A673 (cell line): ENCODE data around the gene ATP10D. TPM values are rescaled to one million over a fixed set of nuclear protein-coding genes. Genes with fewer than 3 reads are reported as not detected.

Source experiments
- BruUV-seq: library from RNA; stranded (reverse); fragments of 400-500 nt; replicated peaks from 2 replicates; lab custom pipeline; 2021; lab: Mats Ljungman, UMichigan
- CTCF ChIA-PET: fragments of 300-600 bp; sonication (Branson Sonifier 250); formaldehyde crosslinking; loops from one replicate; lab custom pipeline; 2022; ENCODE audit warnings: antibody characterized with exemption; lab: Charles Lee
- POLR2A ChIA-PET: fragments of 300-600 bp; sonication (Branson Sonifier 250); formaldehyde crosslinking; loops from one replicate; lab custom pipeline; 2022; ENCODE audit warnings: antibody characterized with exemption; ENCODE audit not compliant: low non-redundant PET; lab: Charles Lee
- DNase-seq: peaks from one replicate; pipeline ENCODE4 v3.0.0-alpha.2; 2015; ENCODE audit warnings: low spot score
- H3K27ac ChIP-seq: fragments of 200-600 bp; sonication (generic); 2 replicates; pipeline ENCODE4 v1.5.1; 2016; ENCODE audit warnings: mixed run types, low read depth, mild to moderate bottlenecking, mixed read lengths, antibody characterized with exemption, low read length; ENCODE audit not compliant: poor library complexity, severe bottlenecking
- H3K27me3 ChIP-seq: fragments of 200-600 bp; sonication (generic); replicated peaks from 2 replicates; pipeline ENCODE4 v1.6.1; 2017; ENCODE audit warnings: mixed run types, low read depth, mild to moderate bottlenecking, mixed read lengths, antibody characterized with exemption, low read length; ENCODE audit not compliant: insufficient read depth, poor library complexity
- H3K36me3 ChIP-seq: fragments of 200-600 bp; sonication (generic); 2 replicates; pipeline ENCODE4 v1.6.1; 2016; ENCODE audit warnings: mixed run types, mild to moderate bottlenecking, mixed read lengths, antibody characterized with exemption, low read length; ENCODE audit not compliant: insufficient read depth, poor library complexity, severe bottlenecking
- H3K4me1 ChIP-seq: fragments of 200-600 bp; sonication (generic); 2 replicates; pipeline ENCODE4 v1.6.1; 2017; ENCODE audit warnings: mixed run types, mild to moderate bottlenecking, mixed read lengths, antibody characterized with exemption, low read length; ENCODE audit not compliant: insufficient read depth, poor library complexity, severe bottlenecking
- H3K4me3 ChIP-seq: fragments of 200-600 bp; sonication (generic); 2 replicates; pipeline ENCODE4 v1.5.1; 2016; ENCODE audit warnings: low read depth, mixed run types, mild to moderate bottlenecking, mixed read lengths, low read length; ENCODE audit not compliant: poor library complexity, severe bottlenecking
- H3K9me3 ChIP-seq: fragments of 200-600 bp; sonication (generic); 2 replicates; pipeline ENCODE4 v1.6.1; 2016; ENCODE audit warnings: mixed run types, low read depth, mild to moderate bottlenecking, mixed read lengths, antibody characterized with exemption, low read length; ENCODE audit not compliant: poor library complexity, severe bottlenecking
- EZH2 ChIP-seq: fragments of 200-600 bp; sonication (generic); IDR thresholded peaks from 2 replicates; pipeline ENCODE4 v1.6.1; 2017; ENCODE audit warnings: borderline replicate concordance, low read depth, mild to moderate bottlenecking, mixed read lengths, antibody characterized with exemption, low read length; ENCODE audit not compliant: poor library complexity, severe bottlenecking
- intact Hi-C: fragments of 100-400 bp; cut with micrococcal nuclease; formaldehyde crosslinking; loops from one replicate; pipeline ENCODE4 v1.10.0; 2022; ENCODE audit not compliant: unreplicated experiment
- total RNA-seq: library from RNA; stranded (reverse); gene quantifications from 2 replicates; pipeline ENCODE4 v1.2.3, GENCODE V29; 2021
- TF ChIP-seq, protein P1 (sequence below): fragments of 300-800, 200-600 bp; sonication (generic); conservative IDR thresholded peaks from 2 replicates; pipeline ENCODE4 v1.5.1; 2017; ENCODE audit warnings: low read depth, mild to moderate bottlenecking, antibody characterized with exemption, low read length, moderate library complexity, mixed read lengths

ATP10D gene
- total RNA-seq, 1 experiment from 2014 or later, result 16.1 TPM

DNA sequence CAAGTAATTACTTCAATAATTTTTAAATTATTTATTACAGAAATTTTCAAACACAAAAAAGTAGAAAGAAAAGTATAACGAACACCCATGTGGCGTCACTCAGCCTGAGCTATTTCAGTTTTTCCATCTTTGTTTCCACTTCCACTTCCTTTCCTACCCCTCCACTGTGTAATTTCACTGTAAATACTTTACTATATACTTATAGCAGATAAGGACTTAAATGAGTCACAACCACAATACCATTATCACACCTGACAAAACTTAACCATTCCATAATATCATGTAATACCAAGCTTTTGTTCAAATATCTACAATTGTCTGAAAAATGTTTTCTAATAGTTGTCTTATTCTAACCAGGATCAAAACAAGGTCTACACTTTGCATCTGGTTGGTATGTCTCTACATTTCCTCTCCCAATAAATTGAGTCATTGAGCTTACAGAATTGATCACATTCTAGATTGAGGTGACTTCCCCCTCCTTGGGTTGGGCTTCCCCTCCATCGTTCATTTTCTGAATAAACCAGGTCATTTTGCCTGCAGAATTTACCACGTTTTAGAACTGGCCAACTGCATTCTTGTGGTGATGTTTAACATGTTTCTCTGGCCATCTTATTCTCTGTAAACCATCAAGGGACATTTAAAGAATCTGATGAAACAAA is 48.7 kb downstream of the ATP10D start:
- Histone ChIP-seq H3K36me3 (no peaks in the 10 kb centered on the region), H3K4me3 (no peak overlapping the region), H3K27ac (no peak overlapping the region), H3K4me1 (no peaks in the 10 kb centered on the region), H3K27me3 (no peaks in the 10 kb centered on the region), H3K9me3 (peaks cover 21% of the 10 kb centered on the region)
- BruUV-seq, result no TSS peak
- TF ChIP-seq EZH2, result no peak
- TF ChIP-seq, protein P1, sequence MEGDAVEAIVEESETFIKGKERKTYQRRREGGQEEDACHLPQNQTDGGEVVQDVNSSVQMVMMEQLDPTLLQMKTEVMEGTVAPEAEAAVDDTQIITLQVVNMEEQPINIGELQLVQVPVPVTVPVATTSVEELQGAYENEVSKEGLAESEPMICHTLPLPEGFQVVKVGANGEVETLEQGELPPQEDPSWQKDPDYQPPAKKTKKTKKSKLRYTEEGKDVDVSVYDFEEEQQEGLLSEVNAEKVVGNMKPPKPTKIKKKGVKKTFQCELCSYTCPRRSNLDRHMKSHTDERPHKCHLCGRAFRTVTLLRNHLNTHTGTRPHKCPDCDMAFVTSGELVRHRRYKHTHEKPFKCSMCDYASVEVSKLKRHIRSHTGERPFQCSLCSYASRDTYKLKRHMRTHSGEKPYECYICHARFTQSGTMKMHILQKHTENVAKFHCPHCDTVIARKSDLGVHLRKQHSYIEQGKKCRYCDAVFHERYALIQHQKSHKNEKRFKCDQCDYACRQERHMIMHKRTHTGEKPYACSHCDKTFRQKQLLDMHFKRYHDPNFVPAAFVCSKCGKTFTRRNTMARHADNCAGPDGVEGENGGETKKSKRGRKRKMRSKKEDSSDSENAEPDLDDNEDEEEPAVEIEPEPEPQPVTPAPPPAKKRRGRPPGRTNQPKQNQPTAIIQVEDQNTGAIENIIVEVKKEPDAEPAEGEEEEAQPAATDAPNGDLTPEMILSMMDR, result no peak
- CTCF ChIA-PET, result no interaction called here
- DNase-seq, result no peak
- POLR2A ChIA-PET, result no interaction called here
- intact Hi-C loops, result no loop called here

DNA sequence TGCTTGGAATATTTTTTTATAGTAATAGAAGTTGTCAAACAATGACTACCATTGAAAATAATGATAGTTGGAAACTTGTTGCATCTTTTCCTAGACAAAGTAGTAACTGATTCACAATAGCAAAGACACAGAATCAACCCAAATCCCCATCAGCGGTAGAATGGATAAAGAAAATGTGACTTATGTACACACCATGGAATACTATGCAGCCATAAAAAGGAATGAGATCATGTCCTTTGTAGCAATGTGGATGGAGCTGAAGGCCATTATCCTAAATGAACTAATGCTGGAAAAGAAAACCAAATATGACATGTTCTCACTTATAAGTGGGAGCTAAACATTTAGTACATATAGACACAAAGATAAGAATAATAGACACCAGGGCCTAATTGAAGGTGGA is 49.7 kb downstream of the ATP10D start:
- no peaks in the 10 kb centered on the region for H3K36me3 ChIP-seq
- no peak for DNase-seq
- H3K27ac ChIP-seq, result no peak overlapping the region
- BruUV-seq, result no TSS peak
- no peaks in the 10 kb centered on the region for H3K4me1 ChIP-seq
- POLR2A ChIA-PET, result no interaction called here
- intact Hi-C loops, result no loop called here
- peaks cover 13% of the 10 kb centered on the region for H3K9me3 ChIP-seq
- CTCF ChIA-PET, result no interaction called here
- H3K4me3 ChIP-seq, result no peak overlapping the region
- no peaks in the 10 kb centered on the region for H3K27me3 ChIP-seq
- no peak for TF ChIP-seq EZH2
- TF ChIP-seq, protein P1, result no peak

DNA sequence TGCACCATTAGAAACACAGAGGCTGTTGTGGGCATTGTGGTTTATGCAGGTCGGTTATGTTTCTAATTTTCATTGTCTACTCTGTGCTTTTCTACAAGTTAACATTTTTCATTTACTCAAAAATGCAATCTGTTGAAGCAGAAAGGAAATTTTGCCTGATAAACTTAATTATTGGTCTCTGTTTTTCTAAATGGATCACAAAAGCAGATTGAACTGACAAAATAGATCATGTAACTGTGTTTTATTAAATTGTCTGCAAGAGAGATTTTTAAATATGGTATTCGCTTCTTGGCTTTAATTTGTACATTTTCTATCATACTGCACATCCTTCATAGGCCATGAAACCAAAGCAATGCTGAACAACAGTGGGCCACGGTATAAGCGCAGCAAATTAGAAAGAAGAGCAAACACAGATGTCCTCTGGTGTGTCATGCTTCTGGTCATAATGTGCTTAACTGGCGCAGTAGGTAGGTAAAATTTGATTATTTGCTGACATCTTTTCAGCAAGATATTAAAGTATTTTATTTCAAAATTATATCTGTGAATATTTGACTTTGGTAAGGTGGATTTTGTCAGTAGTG is 50.6 kb downstream of the ATP10D start:
- intact Hi-C loops, result no loop called here
- Histone ChIP-seq H3K36me3 (no peaks in the 10 kb centered on the region), H3K4me3 (no peak overlapping the region), H3K9me3 (peaks cover 12% of the 10 kb centered on the region), H3K27me3 (no peaks in the 10 kb centered on the region), H3K27ac (no peak overlapping the region), H3K4me1 (no peaks in the 10 kb centered on the region)
- CTCF ChIA-PET, result no interaction called here
- no TSS peak for BruUV-seq
- POLR2A ChIA-PET, result no interaction called here
- no peak for DNase-seq
- TF ChIP-seq EZH2, result no peak
- TF ChIP-seq, protein P1, result no peak
